Activated CD8-positive, alpha-beta memory T cell treated with anti-CD3 and anti-CD28 coated beads for 48 hours (primary cell): ENCODE measurements around the gene TAS2R40.

ENCODE experiments used
- DNase-seq, 3 experiments: peaks; one replicate each; pipeline ENCODE4 v3.0.0-alpha.2; 2020; ENCODE audit warnings: low read depth in 2 of 3, low spot score in 2 of 3

TAS2R40 gene

GRCh38 chr7:143223784-143224183 is 1.9 kb downstream of the TAS2R40 start:
- no peak for DNase-seq

GRCh38 chr7:143225047-143225446 is 3.2 kb downstream of the TAS2R40 start:
- DNase-seq = no peak

GRCh38 chr7:143227806-143228205 is 6.0 kb downstream of the TAS2R40 start:
- DNase-seq = no peak

GRCh38 chr7:143229054-143229790 is 7.4 kb downstream of the TAS2R40 start:
- no peak for DNase-seq

GRCh38 chr7:143230602-143231457 is 9.0 kb downstream of the TAS2R40 start:
- no peak for DNase-seq

- no peak for DNase-seq
These were observed 12.1 kb downstream of the TAS2R40 start for GRCh38 chr7:143233816-143234532.

- no peak for DNase-seq
These were observed 12.7 kb downstream of the TAS2R40 start for GRCh38 chr7:143234533-143234875.

- DNase-seq = no peak
These were observed 13.7 kb downstream of the TAS2R40 start for GRCh38 chr7:143235561-143235960.

- no peak for DNase-seq
These were observed 14.7 kb downstream of the TAS2R40 start for GRCh38 chr7:143236408-143236990.

GRCh38 chr7:143237366-143237765 is 15.5 kb downstream of the TAS2R40 start:
- no peak for DNase-seq

GRCh38 chr7:143238289-143238980 is 16.6 kb downstream of the TAS2R40 start:
- DNase-seq = no peak

GRCh38 chr7:143239813-143240212 is 18.0 kb downstream of the TAS2R40 start:
- no peak for DNase-seq

- DNase-seq = peak in 1 of 3 experiments; percentile 24
These were observed 18.7 kb downstream of the TAS2R40 start for GRCh38 chr7:143240291-143241168.

- DNase-seq = no peak
These were observed 20.5 kb downstream of the TAS2R40 start for GRCh38 chr7:143242306-143242705.

- no peak for DNase-seq
These were observed 21.3 kb downstream of the TAS2R40 start for GRCh38 chr7:143243111-143243510.

GRCh38 chr7:143243614-143244013 is 21.8 kb downstream of the TAS2R40 start:
- DNase-seq = no peak

- no peak for DNase-seq
These were observed 22.5 kb downstream of the TAS2R40 start for GRCh38 chr7:143244321-143244720.

GRCh38 chr7:143245123-143245522 is 23.3 kb downstream of the TAS2R40 start:
- no peak for DNase-seq

GRCh38 chr7:143247372-143247771 is 25.5 kb downstream of the TAS2R40 start:
- no peak for DNase-seq
